Keratinocyte (primary cell): ENCODE measurements around the gene APBB2. TPM values are rescaled to one million over a fixed set of nuclear protein-coding genes. Genes with fewer than 3 reads are reported as not detected.

Experiments used
- DNase-seq: peaks from one replicate; pipeline ENCODE4 v3.0.0-alpha.2; 2011; ENCODE audit warnings: low read depth, missing footprints, low spot score
- FAIRE-seq: peaks from 2 replicates; lab custom pipeline; 2011; peaks lifted over from hg19 to GRCh38; lab: Jason Lieb, UNC
- H2AFZ ChIP-seq: 2 replicates; pipeline ENCODE4 v1.6.0; 2012; ENCODE audit warnings: low read length, control low read depth, inconsistent platforms; ENCODE audit not compliant: control insufficient read depth
- H3K27ac ChIP-seq: 2 replicates; pipeline ENCODE4 v1.5.1; 2011; ENCODE audit warnings: low read length; ENCODE audit not compliant: control insufficient read depth, insufficient read depth
- H3K27me3 ChIP-seq: 3 replicates; pipeline ENCODE4 v1.6.0; 2011; ENCODE audit warnings: low read length; ENCODE audit not compliant: control insufficient read depth, insufficient read depth; ENCODE audit errors: extremely low read depth
- H3K36me3 ChIP-seq, 2 experiments: 2 replicates in 1 of 2; 3 replicates in 1 of 2; pipeline ENCODE4 v1.5.1; 2011; ENCODE audit warnings: low read length in 2 of 2, mild to moderate bottlenecking in 1 of 2; ENCODE audit not compliant: control insufficient read depth in 2 of 2, insufficient read depth in 2 of 2; ENCODE audit errors: extremely low read depth in 1 of 2
- H3K4me1 ChIP-seq: 3 replicates; pipeline ENCODE4 v1.5.1; 2011; ENCODE audit warnings: low read length; ENCODE audit not compliant: control insufficient read depth, insufficient read depth; ENCODE audit errors: extremely low read depth
- H3K4me2 ChIP-seq: 3 replicates; pipeline ENCODE4 v1.6.0; 2011; ENCODE audit warnings: low read depth, low read length; ENCODE audit not compliant: control insufficient read depth, insufficient read depth; ENCODE audit errors: extremely low read depth
- H3K4me3 ChIP-seq, 3 experiments: fragments of 200-600 bp in 1 of 3; sonication (generic) in 1 of 3; 2 replicates in 2 of 3; 3 replicates in 1 of 3; pipeline ENCODE4 v1.5.1; 2011 to 2016; ENCODE audit warnings: low read length in 3 of 3, mild to moderate bottlenecking in 3 of 3, control low read depth in 2 of 3, inconsistent platforms in 1 of 3, low read depth in 1 of 3, mixed read lengths in 1 of 3, mixed run types in 1 of 3, moderate library complexity in 1 of 3; ENCODE audit not compliant: control insufficient read depth in 2 of 3, insufficient read depth in 2 of 3; ENCODE audit errors: extremely low read depth in 1 of 3
- H3K79me2 ChIP-seq: 2 replicates; pipeline ENCODE4 v1.6.0; 2012; ENCODE audit warnings: low read length; ENCODE audit not compliant: control insufficient read depth, insufficient read depth
- H3K9ac ChIP-seq: 3 replicates; pipeline ENCODE4 v1.6.0; 2011; ENCODE audit warnings: low read length; ENCODE audit not compliant: control insufficient read depth, insufficient read depth; ENCODE audit errors: extremely low read depth
- H3K9me1 ChIP-seq: 3 replicates; pipeline ENCODE4 v1.6.0; 2011; ENCODE audit warnings: low read length; ENCODE audit not compliant: control insufficient read depth, insufficient read depth; ENCODE audit errors: extremely low read depth
- H3K9me3 ChIP-seq: 2 replicates; pipeline ENCODE4 v1.5.1; 2012; ENCODE audit warnings: low read depth, low read length; ENCODE audit not compliant: control insufficient read depth
- H4K20me1 ChIP-seq: 3 replicates; pipeline ENCODE4 v1.6.0; 2011; ENCODE audit warnings: low read length; ENCODE audit not compliant: control insufficient read depth, insufficient read depth; ENCODE audit errors: extremely low read depth
- CTCF ChIP-seq, 3 experiments: IDR thresholded peaks in 1 of 3; conservative IDR thresholded peaks in 1 of 3; optimal IDR thresholded peaks in 1 of 3; 2 replicates in 2 of 3; 3 replicates in 1 of 3; pipeline versions ENCODE3 to v1.5.1; 2011; ENCODE audit warnings: low read length in 3 of 3, mild to moderate bottlenecking in 3 of 3, moderate library complexity in 2 of 3, control low read depth in 1 of 3, inconsistent platforms in 1 of 3; ENCODE audit not compliant: insufficient read depth in 2 of 3; ENCODE audit errors: extremely low read depth in 1 of 3
- EZH2 ChIP-seq: IDR thresholded peaks from one replicate; pipeline ENCODE4 v1.6.1; 2012; ENCODE audit warnings: inconsistent platforms, mild to moderate bottlenecking, low read length, moderate library complexity
- dilution Hi-C: fragments of 300-500 bp; cut with MboI; formaldehyde crosslinking; loops from one replicate; pipeline ENCODE4 v1.7.0; 2020; ENCODE audit warnings: low sequenced_read_pairs; ENCODE audit not compliant: extremely low pct_ligation_motif_present
- polyA plus RNA-seq, 5 experiments: library from polyadenylated mRNA; depleted of rRNA in 3 of 5; stranded (reverse) in 3 of 5; stranded (forward) in 1 of 5; unstranded in 1 of 5; fragments of >200 nt; gene quantifications; 1 replicate in 1 of 5; 2 replicates in 3 of 5; 3 replicates in 1 of 5; pipeline versions ENCODE4 v1.2.1 to v1.2.3, GENCODE V29; 2011 to 2012; ENCODE audit warnings: missing spikeins in 2 of 5, low read depth in 1 of 5, low replicate concordance in 1 of 5

Gene APBB2
- polyA plus RNA-seq, 1 donor (not counting 4 experiments of a cell fraction or from before 2014, with no cell fraction given), result 57.3 TPM

- no peaks in the 10 kb centered on the region for H4K20me1 ChIP-seq
- peaks cover 0 to 2% of the 10 kb centered on the region in 2 experiments for H3K36me3 ChIP-seq
- dilution Hi-C loops, result no loop called here
- H3K27me3 ChIP-seq, result no peaks in the 10 kb centered on the region
- no peak overlapping the region for H3K4me2 ChIP-seq
- H3K4me1 ChIP-seq, result no peaks in the 10 kb centered on the region
- FAIRE-seq (peak; percentile 5), DNase-seq (no peak)
- no peak overlapping the region for H3K4me3 ChIP-seq
- TF ChIP-seq CTCF (optimal IDR thresholded peaks at IDR 0.05 in 1 of 3, IDR thresholded peaks at IDR 0.05 in 1 of 3, conservative IDR thresholded peaks at IDR 0.05 in 1 of 3; ENCODE audit: extremely low read depth in 1 of 3, insufficient read depth in 2 of 3, low read length in 3 of 3), result no peak
- TF ChIP-seq EZH2, result no peak
- no peak overlapping the region for H3K27ac ChIP-seq
- H3K9me1 ChIP-seq, result no peaks in the 10 kb centered on the region
- no peak overlapping the region for H2AFZ ChIP-seq
- H3K9ac ChIP-seq, result no peak overlapping the region
- no peaks in the 10 kb centered on the region for H3K9me3 ChIP-seq
- peaks cover 14% of the 10 kb centered on the region for H3K79me2 ChIP-seq
Measured at GRCh38 chr4:41038304-41038703, 176.0 kb downstream of the APBB2 start.

- Histone ChIP-seq H3K9ac (no peak overlapping the region), H4K20me1 (no peaks in the 10 kb centered on the region), H3K79me2 (peaks cover 7% of the 10 kb centered on the region), H3K27ac (no peak overlapping the region), H2AFZ (no peak overlapping the region), H3K9me3 (peaks cover 15% of the 10 kb centered on the region), H3K9me1 (no peaks in the 10 kb centered on the region), H3K36me3 (peaks cover 9% of the 10 kb centered on the region in 2 experiments), H3K27me3 (no peaks in the 10 kb centered on the region), H3K4me1 (peaks cover 4% of the 10 kb centered on the region), H3K4me2 (no peak overlapping the region), H3K4me3 (no peak overlapping the region)
- DNase-seq (no peak), FAIRE-seq (no peak)
- dilution Hi-C loops, result no loop called here
- no peak for TF ChIP-seq EZH2
- TF ChIP-seq CTCF (optimal IDR thresholded peaks at IDR 0.05 in 1 of 3, IDR thresholded peaks at IDR 0.05 in 1 of 3, conservative IDR thresholded peaks at IDR 0.05 in 1 of 3; ENCODE audit: extremely low read depth in 1 of 3, insufficient read depth in 2 of 3, low read length in 3 of 3), result no peak
Measured at GRCh38 chr4:41029098-41029497, 185.2 kb downstream of the APBB2 start.
